Spinal cord (tissue), 10 donors: Measurements from ENCODE around the gene TAF8. TPM values are rescaled to one million over a fixed set of nuclear protein-coding genes. Genes with fewer than 3 reads are reported as not detected.

Experiments used
- DNase-seq, 6 donors: peaks; one replicate each; pipeline versions ENCODE4 v3.0.0 to v3.0.0-alpha.2; 2013 to 2015; ENCODE audit warnings: low spot score in 6 of 6, low read depth in 4 of 6
- H3K27ac ChIP-seq: one replicate; pipeline ENCODE4 v1.5.1; 2013; ENCODE audit warnings: low read depth, low read length, control low read depth
- H3K27me3 ChIP-seq: one replicate; pipeline ENCODE4 v1.6.1; 2013; ENCODE audit warnings: low read length; ENCODE audit not compliant: control insufficient read depth, insufficient read depth
- H3K36me3 ChIP-seq: one replicate; pipeline ENCODE4 v1.6.1; 2013; ENCODE audit warnings: low read length; ENCODE audit not compliant: control insufficient read depth, insufficient read depth
- H3K4me1 ChIP-seq: one replicate; pipeline ENCODE4 v1.6.1; 2013; ENCODE audit warnings: low read length; ENCODE audit not compliant: control insufficient read depth, insufficient read depth
- H3K4me3 ChIP-seq: one replicate; pipeline ENCODE4 v1.5.1; 2013; ENCODE audit warnings: low read depth, low read length, control low read depth
- H3K9me3 ChIP-seq: one replicate; pipeline ENCODE4 v1.6.1; 2013; ENCODE audit warnings: low read length; ENCODE audit not compliant: control insufficient read depth, insufficient read depth
- WGBS: methylation state at CpG from one replicate; pipeline ENCODE4 v1.1.5; 2013; ENCODE audit warnings: missing lambda C conversion rate; ENCODE audit not compliant: insufficient coverage; 5-methylcytosine and 5-hydroxymethylcytosine counted together
- polyA plus RNA-seq, 2 donors: library from polyadenylated mRNA; unstranded; fragments of 120-200 nt; gene quantifications; one replicate each; pipeline ENCODE4 v1.2.1, GENCODE V29; 2013; ENCODE audit not compliant: insufficient read length in 2 of 2
- total RNA-seq, 2 donors: library from RNA; depleted of rRNA in 1 of 2; stranded (reverse); fragments of 120-200 nt in 1 of 2; fragments of >200 nt in 1 of 2; gene quantifications; one replicate each; pipeline versions ENCODE4 v1.2.3 to v1.2.4, GENCODE V29; 2013 to 2014
- donor health status: healthy.

Gene TAF8
- total and polyA plus RNA-seq, 4 donors = 10.5 to 17.9 (median 13.3) TPM

- Histone ChIP-seq H3K9me3 (no peaks in the 10 kb centered on the region), H3K4me1 (peaks cover 14% of the 10 kb centered on the region)
- 100% methylated on average over 2 of the region's 3 CpGs for WGBS
Observed at GRCh38 chr6:42012501-42013133, 37.7 kb upstream of the TAF8 start.

GRCh38 chr6:42013134-42013516 is 37.2 kb upstream of the TAF8 start:
- no peaks in the 10 kb centered on the region for H3K9me3 ChIP-seq
- no peaks in the 10 kb centered on the region for H3K27me3 ChIP-seq
- no peaks in the 10 kb centered on the region for H3K36me3 ChIP-seq
- no peak overlapping the region for H3K4me3 ChIP-seq
- no peak for DNase-seq
- no peak overlapping the region for H3K27ac ChIP-seq
- no CpG with 5 or more reads among the region's 2 CpGs for WGBS
- peaks cover 10% of the 10 kb centered on the region for H3K4me1 ChIP-seq

More at GRCh38 chr6:42012501-42013133, 37.7 kb upstream of the TAF8 start:
- H3K27me3 ChIP-seq = no peaks in the 10 kb centered on the region
- no peak overlapping the region for H3K27ac ChIP-seq
- H3K4me3 ChIP-seq = no peak overlapping the region
- DNase-seq = no peak
- H3K36me3 ChIP-seq = no peaks in the 10 kb centered on the region

GRCh38 chr6:42017021-42017643 is 33.2 kb upstream of the TAF8 start:
- Histone ChIP-seq H3K27ac (peak overlapping the region; percentile 52), H3K4me1 (peaks cover 3% of the 10 kb centered on the region), H3K4me3 (no peak overlapping the region), H3K27me3 (no peaks in the 10 kb centered on the region), H3K9me3 (no peaks in the 10 kb centered on the region), H3K36me3 (no peaks in the 10 kb centered on the region)
- no peak for DNase-seq
- WGBS = 62% methylated on average over 4 of the region's 4 CpGs

GRCh38 chr6:42020967-42021366 is 29.4 kb upstream of the TAF8 start:
- Histone ChIP-seq H3K4me1 (peaks cover 3% of the 10 kb centered on the region), H3K4me3 (no peak overlapping the region), H3K27ac (no peak overlapping the region), H3K27me3 (no peaks in the 10 kb centered on the region), H3K9me3 (no peaks in the 10 kb centered on the region), H3K36me3 (no peaks in the 10 kb centered on the region)
- no CpG with 5 or more reads among the region's 8 CpGs for WGBS
- DNase-seq = no peak

- Histone ChIP-seq H3K27me3 (no peaks in the 10 kb centered on the region), H3K9me3 (no peaks in the 10 kb centered on the region), H3K4me3 (no peak overlapping the region), H3K36me3 (no peaks in the 10 kb centered on the region), H3K4me1 (peaks cover under 1% of the 10 kb centered on the region), H3K27ac (no peak overlapping the region)
- WGBS = 59% methylated on average over 2 of the region's 12 CpGs
- DNase-seq = no peak
Observed at GRCh38 chr6:42021847-42022754, 28.2 kb upstream of the TAF8 start.

GRCh38 chr6:42022755-42023384 is 27.5 kb upstream of the TAF8 start:
- Histone ChIP-seq H3K36me3 (no peaks in the 10 kb centered on the region), H3K4me1 (no peaks in the 10 kb centered on the region), H3K27me3 (no peaks in the 10 kb centered on the region), H3K27ac (no peak overlapping the region), H3K4me3 (no peak overlapping the region), H3K9me3 (no peaks in the 10 kb centered on the region)
- WGBS = 81% methylated on average over 13 of the region's 14 CpGs
- DNase-seq = no peak

- H3K27ac ChIP-seq = no peak overlapping the region
- no peak for DNase-seq
- 81% methylated on average over 10 of the region's 11 CpGs for WGBS
- no peaks in the 10 kb centered on the region for H3K27me3 ChIP-seq
- H3K9me3 ChIP-seq = no peaks in the 10 kb centered on the region
- H3K4me1 ChIP-seq = peaks cover under 1% of the 10 kb centered on the region
- no peak overlapping the region for H3K4me3 ChIP-seq
- H3K36me3 ChIP-seq = no peaks in the 10 kb centered on the region
Observed at GRCh38 chr6:42025066-42025844, 25.1 kb upstream of the TAF8 start.

- Histone ChIP-seq H3K36me3 (no peaks in the 10 kb centered on the region), H3K9me3 (no peaks in the 10 kb centered on the region), H3K4me3 (no peak overlapping the region), H3K4me1 (peaks cover 5% of the 10 kb centered on the region), H3K27me3 (no peaks in the 10 kb centered on the region), H3K27ac (no peak overlapping the region)
- no peak for DNase-seq
- 77% methylated on average over 2 of the region's 7 CpGs for WGBS
Observed at GRCh38 chr6:42025845-42026243, 24.5 kb upstream of the TAF8 start.

GRCh38 chr6:42026540-42026939 is 23.8 kb upstream of the TAF8 start:
- no peak overlapping the region for H3K4me3 ChIP-seq
- WGBS = no CpG with 5 or more reads among the region's 4 CpGs
- H3K27ac ChIP-seq = no peak overlapping the region
- H3K9me3 ChIP-seq = no peaks in the 10 kb centered on the region
- no peak for DNase-seq
- no peaks in the 10 kb centered on the region for H3K36me3 ChIP-seq
- H3K4me1 ChIP-seq = peaks cover 5% of the 10 kb centered on the region
- H3K27me3 ChIP-seq = no peaks in the 10 kb centered on the region
